Kidney (tissue), 14 donors: ENCODE measurements around the gene NRP2. TPM values are rescaled to one million over a fixed set of nuclear protein-coding genes. Genes with fewer than 3 reads are reported as not detected.

Experiments
- DNase-seq, 5 donors: peaks; one replicate each; pipeline ENCODE4 v3.0.0-alpha.2; 2013 to 2020
- FAIRE-seq: peaks from 2 replicates; lab custom pipeline; 2012; peaks lifted over from hg19 to GRCh38; lab: Jason Lieb, UNC
- H3K27ac ChIP-seq, 2 donors: one replicate each; pipeline ENCODE4 v1.7.0; 2013; ENCODE audit warnings: low read depth in 2 of 2, low read length in 2 of 2, inconsistent platforms in 1 of 2
- H3K27me3 ChIP-seq: one replicate; pipeline ENCODE4 v1.7.1; 2013; ENCODE audit warnings: low read length, inconsistent platforms; ENCODE audit not compliant: control insufficient read depth, insufficient read depth
- H3K36me3 ChIP-seq, 3 donors: one replicate each; pipeline versions ENCODE4 v1.7.0 to v1.7.1; 2013; ENCODE audit warnings: low read length in 3 of 3, control low read depth in 1 of 3, inconsistent platforms in 1 of 3; ENCODE audit not compliant: insufficient read depth in 3 of 3, control insufficient read depth in 2 of 3
- H3K4me1 ChIP-seq, 3 donors: one replicate each; pipeline versions ENCODE4 v1.7.0 to v1.7.1; 2013; ENCODE audit warnings: low read length in 3 of 3, inconsistent platforms in 1 of 3, low read depth in 1 of 3; ENCODE audit not compliant: control insufficient read depth in 2 of 3, insufficient read depth in 2 of 3
- H3K4me3 ChIP-seq, 3 donors: one replicate each; pipeline versions ENCODE4 v1.7.0 to v1.8.1; 2013; ENCODE audit warnings: low read length in 3 of 3, control low read depth in 1 of 3, inconsistent platforms in 1 of 3
- H3K9ac ChIP-seq, 3 donors: one replicate each; pipeline versions ENCODE4 v1.7.0 to v1.7.1; 2013; ENCODE audit warnings: low read length in 3 of 3, control low read depth in 1 of 3, inconsistent platforms in 1 of 3
- H3K9me3 ChIP-seq, 3 donors: one replicate each; pipeline versions ENCODE4 v1.7.0 to v1.7.1; 2013; ENCODE audit warnings: low read length in 3 of 3, control low read depth in 1 of 3, inconsistent platforms in 1 of 3; ENCODE audit not compliant: control insufficient read depth in 2 of 3, insufficient read depth in 1 of 3
- CTCF ChIP-seq: IDR thresholded peaks from 3 replicates; pipeline ENCODE4 v1.5.1; 2012; ENCODE audit warnings: mild to moderate bottlenecking, moderate library complexity, borderline replicate concordance; ENCODE audit not compliant: insufficient read depth; ENCODE audit errors: extremely low read depth
- intact Hi-C: fragments of 100-400 bp; cut with DNase I; formaldehyde crosslinking; loops from one replicate; pipeline ENCODE4 v1.11.1; 2022
- polyA plus RNA-seq: library from polyadenylated mRNA; stranded (reverse); fragments of 350-450 nt; fragmentation: Illumina TruSeq; extraction: RNeasy Lipid Tissue Mini Kit (QIAGEN cat#74804); gene quantifications from one replicate; pipeline ENCODE4 v1.2.3, GENCODE V29; 2014; ENCODE audit warnings: low read depth, low replicate concordance; ENCODE audit not compliant: insufficient read depth
- total RNA-seq: library from RNA; stranded (reverse); fragmentation: NEBNext Ultra II Directional; extraction: Animal tissue kit (Norgen Biotek cat#: 25700); gene quantifications from one replicate; pipeline ENCODE4 v1.2.1, GENCODE V29; 2021
- donor health status: control.
- donor health status: control.
- donor health status: control.
- donor health status: control.
- donor health status: control.
- donor health status: DM: yes; HTN: yes; CAD: no.
- donor health status: Normal renal cell carcinoma (clear cell type).

NRP2 gene
- total and polyA plus RNA-seq, 2 donors from 2014 or later: 2.3 to 37.7 TPM

DNA sequence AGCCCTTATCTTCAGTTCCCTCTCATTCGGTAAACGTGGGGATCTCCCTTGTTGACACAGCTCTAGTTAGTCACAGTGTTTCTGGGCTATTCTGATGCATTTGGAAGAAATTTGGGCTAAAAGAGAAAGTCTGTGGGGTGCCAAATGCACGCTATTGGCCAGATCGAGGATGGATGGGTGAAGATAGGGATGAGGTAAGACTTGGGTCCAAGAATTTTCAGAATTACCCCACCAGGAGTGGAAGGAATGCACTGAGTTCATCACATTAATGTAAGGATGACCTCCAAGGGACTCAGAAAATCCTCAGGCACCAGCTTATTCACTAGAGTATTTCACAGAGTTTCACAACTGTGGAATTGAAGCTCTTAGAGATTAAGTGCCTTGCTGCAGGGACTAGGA is 49.3 kb downstream of the NRP2 start:
- no peaks in the 10 kb centered on the region for H3K9me3 ChIP-seq
- TF ChIP-seq CTCF: no peak
- no peak for FAIRE-seq
- intact Hi-C loops: no loop called here
- no peak overlapping the region for H3K27ac ChIP-seq
- H3K4me3 ChIP-seq: no peak overlapping the region
- DNase-seq: no peak
- H3K27me3 ChIP-seq: no peaks in the 10 kb centered on the region
- H3K36me3 ChIP-seq: peaks cover 0 to 5% (median 0%) of the 10 kb centered on the region in 3 donors
- H3K4me1 ChIP-seq: no peaks in the 10 kb centered on the region
- H3K9ac ChIP-seq: no peak overlapping the region

DNA sequence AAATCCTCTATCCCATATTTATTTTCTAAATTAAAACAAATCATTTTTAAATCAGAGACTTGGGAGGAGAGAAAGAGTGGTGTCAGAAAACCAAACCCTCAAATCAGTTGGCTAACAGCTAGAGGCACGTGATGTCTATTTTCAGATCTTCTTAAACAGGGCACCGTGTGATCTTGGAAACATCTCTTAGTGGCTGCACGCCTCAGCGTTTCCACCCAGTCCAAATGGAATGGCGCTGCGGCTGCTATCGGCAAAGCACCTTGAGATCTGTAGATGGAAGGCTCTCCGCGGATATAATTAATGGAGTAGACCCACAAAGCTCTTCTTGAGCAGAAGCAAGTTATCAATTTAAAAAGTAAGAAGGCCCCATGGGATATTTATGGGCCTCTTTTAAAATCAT is 50.0 kb downstream of the NRP2 start:
- no peaks in the 10 kb centered on the region for H3K27me3 ChIP-seq

GRCh38 chr2:205733082-205733481 is 50.8 kb downstream of the NRP2 start:
- DNase-seq (peak in 1 of 5 donors; percentile 67), FAIRE-seq (no peak)
- TF ChIP-seq CTCF: no peak
- no peaks in the 10 kb centered on the region for H3K36me3 ChIP-seq
- H3K4me1 ChIP-seq: no peaks in the 10 kb centered on the region
- H3K27me3 ChIP-seq: no peaks in the 10 kb centered on the region
- no peak overlapping the region for H3K27ac ChIP-seq
- no peak overlapping the region for H3K9ac ChIP-seq
- H3K4me3 ChIP-seq: no peak overlapping the region
- no peaks in the 10 kb centered on the region for H3K9me3 ChIP-seq
- intact Hi-C loops: no loop called here

More for the DNA sequence above, 50.0 kb downstream of the NRP2 start:
- intact Hi-C loops: no loop called here
- no peaks in the 10 kb centered on the region for H3K9me3 ChIP-seq
- no peak for TF ChIP-seq CTCF
- no peak overlapping the region for H3K4me3 ChIP-seq
- no peaks in the 10 kb centered on the region for H3K4me1 ChIP-seq
- H3K27ac ChIP-seq: no peak overlapping the region
- FAIRE-seq: no peak
- DNase-seq: no peak
- H3K9ac ChIP-seq: no peak overlapping the region
- H3K36me3 ChIP-seq: peaks cover 0 to under 1% (median 0%) of the 10 kb centered on the region in 3 donors

- FAIRE-seq (no peak), DNase-seq (peak in 4 of 5 donors; percentile 69 to 79 (median 74))
- H3K9ac ChIP-seq: no peak overlapping the region
- no peaks in the 10 kb centered on the region for H3K36me3 ChIP-seq
- no peak overlapping the region for H3K27ac ChIP-seq
- peaks cover 0 to 2% (median 2%) of the 10 kb centered on the region in 3 donors for H3K4me1 ChIP-seq
- no peak overlapping the region for H3K4me3 ChIP-seq
- no peak for TF ChIP-seq CTCF
- H3K9me3 ChIP-seq: no peaks in the 10 kb centered on the region
- intact Hi-C loops: no loop called here
- no peaks in the 10 kb centered on the region for H3K27me3 ChIP-seq
Observed at GRCh38 chr2:205733648-205734047, 51.3 kb downstream of the NRP2 start.
